Stimulated activated CD4-positive, alpha-beta T cell treated with anti-CD3 and anti-CD28 coated beads, Interleukin-4, amount 100 ng/mL, for 48 hours (primary cell): Measurements from ENCODE around the gene OCA2.

Source experiments
- DNase-seq, 2 donors: peaks; one replicate each; pipeline ENCODE4 v3.0.0-alpha.2; 2020; ENCODE audit warnings: low read depth in 2 of 2

OCA2 gene

DNA sequence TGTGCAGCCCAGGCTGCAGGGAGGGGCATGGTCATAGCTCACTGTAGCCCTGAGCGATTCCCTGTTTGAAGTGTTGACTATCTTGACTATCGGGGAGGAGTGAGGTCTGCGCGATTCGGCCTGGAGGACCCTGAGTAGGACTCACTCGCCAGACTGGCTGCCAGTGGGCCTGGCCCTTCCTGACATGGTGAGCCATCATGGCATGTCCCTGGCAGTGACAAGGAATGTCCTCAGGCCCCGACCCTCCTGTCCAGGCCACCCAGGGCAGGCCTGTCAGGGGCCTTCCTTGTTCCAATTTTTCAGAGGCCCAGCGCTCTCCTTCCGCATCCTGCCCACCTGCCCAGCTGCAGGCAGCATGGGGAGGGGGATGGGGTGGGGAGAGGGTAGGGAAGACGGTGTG is 5.2 kb upstream of the OCA2 start:
- DNase-seq = no peak

- DNase-seq = no peak
Measured at GRCh38 chr15:28103831-28104230, 4.7 kb upstream of the OCA2 start.

DNA sequence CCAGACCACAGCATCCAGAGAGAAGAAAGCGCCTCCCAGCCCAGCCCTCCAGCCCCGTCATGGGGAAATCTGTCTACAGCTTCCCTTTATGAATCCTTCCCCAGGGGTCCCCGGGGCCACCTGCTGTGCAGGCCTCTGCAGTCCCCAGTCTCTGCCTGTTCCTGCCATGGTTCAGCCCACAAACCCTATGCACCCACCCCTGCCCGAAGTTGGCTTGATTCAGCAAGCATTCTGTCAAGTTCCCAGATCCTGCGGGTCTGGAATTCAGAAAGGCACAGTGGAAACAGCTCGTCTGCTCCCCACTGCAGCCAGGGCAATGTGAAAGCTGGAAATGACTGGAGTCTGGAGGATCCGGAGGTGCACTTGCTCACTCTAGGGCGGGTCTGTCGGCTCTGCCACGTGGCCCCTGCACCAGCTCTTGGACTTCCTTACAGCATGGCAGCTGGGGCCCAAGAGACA is 2.9 kb upstream of the OCA2 start:
- DNase-seq = no peak

DNA sequence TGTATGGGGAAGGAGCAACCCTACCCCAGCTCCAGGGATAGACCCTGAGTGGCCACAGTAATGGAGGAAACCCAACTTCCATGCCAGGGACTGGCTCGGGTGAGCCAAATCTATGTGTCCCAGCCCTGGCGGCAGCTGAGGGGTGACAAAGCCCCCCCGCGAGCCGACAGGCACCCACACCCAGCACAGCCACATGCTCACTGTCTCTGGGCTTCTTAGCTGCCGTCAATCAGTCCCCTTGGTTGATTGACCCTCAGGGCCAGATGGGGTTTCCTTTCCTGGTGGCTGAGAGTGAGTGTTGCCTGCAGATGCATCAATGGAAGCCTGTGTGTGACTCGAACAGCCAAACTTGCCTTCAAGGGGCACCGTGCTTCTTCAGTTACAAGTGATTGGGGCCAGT is 2.1 kb upstream of the OCA2 start:
- DNase-seq = no peak

GRCh38 chr15:28100516-28101195 is 1.5 kb upstream of the OCA2 start:
- no peak for DNase-seq

DNA sequence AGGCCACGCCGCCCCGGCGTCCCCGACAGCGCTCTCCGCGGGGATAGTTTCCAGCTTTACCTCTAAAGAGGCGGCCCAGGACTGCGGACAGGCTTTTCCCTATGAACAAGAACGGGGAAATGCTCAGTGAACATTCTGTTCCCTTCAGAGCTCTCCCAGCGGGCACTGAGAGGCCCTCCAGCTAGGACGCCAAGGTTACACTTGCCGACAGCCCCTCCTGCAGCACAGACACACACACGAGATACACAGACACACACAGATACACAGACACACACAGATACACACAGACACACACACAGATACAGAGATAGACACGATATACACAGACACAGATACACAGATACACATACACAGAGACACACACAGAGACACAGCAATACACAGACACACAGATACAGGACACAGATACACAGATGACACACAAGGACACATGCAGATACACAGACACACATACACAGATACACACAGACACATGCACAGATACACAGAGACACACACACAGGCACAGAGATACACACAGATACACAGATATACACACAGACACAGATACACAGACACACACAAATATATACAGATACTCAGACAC is 533 bp upstream of the OCA2 start:
- no peak for DNase-seq

DNA sequence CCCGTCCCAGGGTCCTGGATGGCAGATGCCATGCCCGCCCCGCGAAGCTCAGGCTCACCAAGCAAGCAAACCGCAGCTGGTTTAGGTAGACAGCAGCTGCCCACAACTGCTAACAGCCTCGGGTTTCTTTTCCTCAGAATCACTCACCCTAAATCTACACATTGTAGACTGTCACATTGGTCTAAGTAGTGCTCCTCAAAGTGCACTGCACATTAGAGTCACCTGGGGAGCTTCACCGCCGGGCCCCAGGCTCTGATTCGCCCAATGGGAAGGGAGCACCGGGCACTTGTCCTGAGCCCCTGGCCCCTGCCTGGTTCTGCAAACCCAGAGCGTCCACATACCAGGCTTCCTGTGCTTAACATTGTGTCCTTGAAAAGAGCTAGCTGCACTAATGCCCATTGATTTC is 752 bp downstream of the OCA2 start:
- DNase-seq = no peak

DNA sequence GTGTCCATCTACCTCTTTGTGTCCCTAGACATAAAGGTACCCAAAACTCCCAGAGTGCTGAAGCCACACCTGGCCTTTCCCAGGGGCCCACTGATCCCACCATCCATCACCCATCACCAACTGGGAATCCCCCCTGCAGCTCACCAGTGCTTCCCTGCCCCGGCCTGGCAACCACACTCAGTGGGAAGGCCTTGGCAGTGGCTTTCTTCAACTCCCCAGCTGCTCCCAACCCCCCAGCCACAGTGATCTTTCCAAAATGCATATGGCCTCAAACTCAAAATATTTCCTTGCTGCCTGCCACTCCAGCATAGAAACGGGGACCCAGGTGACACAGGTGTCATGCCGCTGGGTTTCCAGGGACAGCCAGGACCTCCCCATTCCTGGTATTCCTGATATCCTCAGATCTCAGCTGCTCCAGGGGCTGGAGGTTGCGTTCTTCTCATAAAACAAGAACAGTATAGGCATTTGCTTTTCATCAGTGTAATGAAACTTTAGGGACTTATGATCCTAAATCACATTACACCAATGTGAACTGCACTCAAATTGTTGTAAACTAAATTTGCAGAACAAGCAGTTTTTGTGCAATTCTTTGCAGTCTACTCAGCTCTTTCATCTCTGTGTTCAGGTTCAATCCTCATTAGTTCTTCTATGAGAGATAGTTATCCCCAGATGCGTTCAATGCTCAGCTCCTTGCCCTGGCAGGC is 1.3 kb downstream of the OCA2 start:
- DNase-seq = no peak

DNA sequence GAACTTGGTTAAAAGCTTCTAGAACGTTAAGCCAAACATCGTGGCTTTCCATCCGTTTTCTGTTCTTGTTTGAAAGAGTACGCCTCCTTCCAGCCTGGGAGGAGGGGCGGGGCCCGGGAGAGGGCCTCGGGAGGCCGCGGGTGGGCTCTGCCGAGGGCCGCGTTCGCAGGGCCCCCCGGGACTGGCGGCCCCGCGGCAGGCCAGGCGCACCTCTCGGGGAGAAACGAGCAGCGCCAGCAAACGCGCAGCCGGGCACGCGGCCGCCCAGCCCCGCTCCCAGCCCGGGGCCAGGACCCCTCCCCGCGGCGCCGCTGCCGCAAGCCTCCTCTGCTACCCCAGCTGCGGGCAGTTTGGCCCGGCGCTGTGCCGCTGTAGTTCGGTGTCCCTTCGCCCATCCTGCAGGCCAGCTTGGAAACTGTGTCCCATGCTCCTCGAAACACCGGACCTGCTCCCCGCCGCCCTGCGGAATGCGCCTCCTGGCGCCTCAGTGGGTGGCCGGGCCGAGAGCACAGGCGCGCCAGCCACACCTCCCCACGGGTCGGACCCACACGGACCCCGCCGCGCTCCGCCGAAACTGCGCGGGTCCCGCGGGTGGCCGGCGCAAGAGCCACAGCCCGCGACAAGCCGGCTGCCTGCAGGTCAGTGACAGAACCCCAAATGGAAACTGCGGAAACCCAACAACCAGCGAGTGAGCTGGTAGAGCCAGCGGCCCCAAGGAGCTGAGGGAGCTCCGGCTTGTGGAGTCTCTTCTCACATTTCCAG is 2.3 kb downstream of the OCA2 start:
- no peak for DNase-seq

- no peak for DNase-seq
Measured at GRCh38 chr15:28096411-28096669, 2.8 kb downstream of the OCA2 start.

DNA sequence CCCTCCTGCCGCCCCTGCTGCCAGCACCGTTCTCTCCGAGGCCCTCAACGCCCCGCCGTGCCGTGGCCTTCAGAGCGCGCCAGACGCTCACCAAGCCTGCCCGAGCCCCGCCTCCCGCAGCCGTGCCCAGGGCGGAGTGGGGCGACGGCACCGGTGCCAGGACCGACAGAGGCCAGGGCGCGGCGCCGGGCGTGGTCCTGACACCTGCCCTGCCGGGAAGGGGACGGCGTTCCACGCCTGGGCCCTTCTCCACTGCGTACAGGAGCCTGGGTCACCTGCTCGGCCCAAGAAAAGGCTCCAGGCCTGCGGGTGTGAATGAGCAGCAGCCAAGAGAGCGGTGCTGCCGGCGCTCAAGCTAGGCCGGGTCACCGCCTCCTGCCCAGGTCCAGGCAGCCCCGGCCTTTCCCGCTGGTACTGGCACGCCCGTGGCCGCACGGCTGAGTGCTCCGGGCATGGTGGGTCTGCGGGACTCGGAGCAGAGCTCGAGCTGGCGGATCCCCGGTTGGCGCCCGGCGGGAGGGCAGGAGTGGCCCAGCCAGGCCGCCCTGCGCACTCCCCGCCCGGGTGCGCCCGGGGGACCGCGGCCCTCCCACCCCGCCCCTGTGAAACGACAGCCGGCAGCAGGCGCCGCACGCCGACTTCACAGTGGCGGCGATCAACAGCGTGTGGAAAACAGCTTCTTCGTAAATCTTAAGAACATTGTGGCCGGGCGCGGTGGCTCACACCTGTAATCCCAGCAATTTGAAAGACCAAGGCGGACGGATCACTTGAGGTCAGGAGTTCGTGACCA is 4.2 kb downstream of the OCA2 start:
- DNase-seq = no peak

DNA sequence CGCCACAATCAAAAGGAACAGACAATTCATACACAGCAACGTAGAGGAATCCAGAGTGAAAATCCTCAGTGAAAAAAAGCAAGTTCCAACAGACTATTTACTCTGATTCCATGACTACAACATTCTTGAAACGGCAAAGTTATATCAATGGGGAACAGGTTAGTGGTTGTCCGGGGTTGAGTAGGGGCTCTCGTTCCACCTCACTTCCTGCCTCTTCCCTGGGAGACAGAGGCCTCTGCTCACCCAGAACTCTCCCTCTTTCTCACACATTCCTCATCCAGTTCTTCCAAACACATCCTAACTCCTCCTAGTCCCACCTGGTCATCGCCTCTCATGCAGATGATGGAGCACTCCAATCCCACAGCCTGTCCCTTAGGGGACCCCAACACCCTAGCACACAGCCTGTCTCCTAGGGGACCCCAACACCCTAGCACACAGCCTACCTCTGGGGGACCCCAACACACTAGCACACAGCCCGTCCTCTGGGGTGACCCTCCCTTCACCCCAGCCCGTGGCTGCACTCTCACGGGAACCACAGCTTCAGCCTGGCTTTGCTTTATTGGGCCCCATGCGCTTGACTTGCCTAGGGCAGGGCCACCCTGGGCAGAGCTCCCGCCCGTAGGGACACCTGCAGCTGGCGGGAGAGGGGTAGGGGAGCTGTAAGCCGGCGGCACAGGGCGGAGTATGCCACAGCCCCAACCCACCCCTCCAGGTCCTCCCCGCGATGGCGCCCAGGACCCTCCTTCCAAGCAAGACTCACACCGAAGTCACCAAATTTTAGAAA is 5.2 kb downstream of the OCA2 start:
- no peak for DNase-seq

- no peak for DNase-seq
Measured at GRCh38 chr15:28091313-28091712, 7.8 kb downstream of the OCA2 start.

- peak in 1 of 2 donors; percentile 41 for DNase-seq
Measured at GRCh38 chr15:28086175-28086703, 12.9 kb downstream of the OCA2 start.

GRCh38 chr15:28085489-28086174 is 13.5 kb downstream of the OCA2 start:
- DNase-seq = no peak

DNA sequence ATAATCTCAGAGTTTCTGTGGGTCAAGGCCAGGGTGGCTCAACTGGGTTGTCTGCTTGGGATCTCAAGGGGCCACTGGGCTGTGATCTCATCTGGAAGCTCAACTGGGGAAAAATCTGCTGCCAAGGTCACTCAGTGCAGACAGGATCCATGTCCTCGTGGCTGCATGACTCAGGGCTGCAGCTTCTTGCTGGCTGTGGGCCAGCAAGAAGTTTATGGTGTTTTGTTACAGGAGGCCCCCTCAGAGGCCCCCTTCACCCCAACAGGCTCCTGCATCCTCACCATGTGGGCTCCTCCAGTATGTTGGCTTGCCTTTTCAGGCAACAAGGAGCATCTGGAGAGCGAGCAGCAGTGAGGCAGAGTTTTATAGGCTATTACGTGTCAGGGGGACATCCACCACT is 14.6 kb downstream of the OCA2 start:
- no peak for DNase-seq

GRCh38 chr15:28082891-28083684 is 16.0 kb downstream of the OCA2 start:
- DNase-seq = no peak

- DNase-seq = no peak
Measured at GRCh38 chr15:28081594-28081993, 17.5 kb downstream of the OCA2 start.

- no peak for DNase-seq
Measured at GRCh38 chr15:28080386-28080785, 18.7 kb downstream of the OCA2 start.
